Measurements from ENCODE around the gene YIF1A.
"Not testable (repeated sequence)": the region's sequence is repeated elsewhere in the genome, so short reads cannot be mapped to it uniquely, and the experiment has no call there.

The YIF1A gene

DNA sequence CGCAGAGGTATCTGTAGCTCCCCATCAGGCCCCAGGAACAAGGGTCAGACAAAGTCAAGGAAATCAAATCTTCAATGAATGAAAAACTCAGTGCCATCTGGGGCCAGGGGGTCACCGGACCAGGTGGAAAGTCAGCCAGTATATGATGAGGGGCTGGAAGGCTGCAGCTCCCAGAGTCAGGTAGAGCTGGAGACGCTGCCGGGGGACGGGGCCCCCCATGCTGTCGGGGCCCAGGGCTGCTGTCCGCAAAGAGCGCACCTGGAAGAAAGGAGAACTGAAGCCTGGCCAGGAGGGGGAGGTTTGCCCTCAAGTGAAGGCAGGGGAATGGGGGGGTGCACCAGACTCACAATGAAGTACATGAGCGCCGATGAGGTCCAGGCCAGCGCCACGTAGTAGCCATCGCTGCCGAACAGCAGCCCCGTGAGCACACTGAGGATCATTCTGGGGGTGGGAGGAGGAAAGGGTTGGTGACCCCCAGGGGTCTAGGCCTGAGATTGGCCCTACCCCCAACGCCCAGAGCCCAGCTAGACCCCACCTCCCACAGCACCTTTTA lies 4.3 kb downstream of the YIF1A start:
- no peak for DNase-seq

DNA sequence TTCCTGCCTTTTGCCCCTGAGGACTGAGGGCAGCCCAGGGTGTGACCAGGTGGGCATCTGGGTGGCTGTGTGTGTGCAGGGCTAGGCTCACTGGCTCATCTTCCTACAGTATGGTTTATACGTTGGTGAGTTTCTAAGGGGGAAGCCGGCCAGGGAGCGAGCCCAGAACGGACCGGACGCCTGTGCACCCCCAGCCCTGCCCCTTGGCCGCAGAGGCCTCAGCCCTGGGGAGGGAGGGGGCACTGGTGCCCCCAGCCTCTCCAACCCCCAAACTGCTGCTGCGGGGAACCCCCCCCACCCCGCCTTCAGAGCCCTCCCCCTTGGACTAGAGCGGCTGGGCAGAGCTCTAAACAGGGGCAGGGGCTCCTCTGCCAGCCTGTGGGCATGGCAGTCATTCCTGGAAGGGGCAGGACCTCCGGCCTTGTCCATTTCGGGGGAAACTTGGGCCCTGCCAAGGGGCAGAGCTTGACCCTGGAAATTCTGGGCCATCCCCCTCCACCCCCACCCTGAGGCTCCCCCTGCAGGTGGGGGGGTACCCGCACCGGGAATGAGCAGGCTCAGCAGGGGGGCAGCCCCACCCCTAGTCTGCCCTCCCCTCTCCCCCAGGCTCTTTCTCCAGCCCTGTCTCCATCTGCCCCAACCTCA lies 5.4 kb downstream of the YIF1A start:
- DNase-seq: no peak

DNA sequence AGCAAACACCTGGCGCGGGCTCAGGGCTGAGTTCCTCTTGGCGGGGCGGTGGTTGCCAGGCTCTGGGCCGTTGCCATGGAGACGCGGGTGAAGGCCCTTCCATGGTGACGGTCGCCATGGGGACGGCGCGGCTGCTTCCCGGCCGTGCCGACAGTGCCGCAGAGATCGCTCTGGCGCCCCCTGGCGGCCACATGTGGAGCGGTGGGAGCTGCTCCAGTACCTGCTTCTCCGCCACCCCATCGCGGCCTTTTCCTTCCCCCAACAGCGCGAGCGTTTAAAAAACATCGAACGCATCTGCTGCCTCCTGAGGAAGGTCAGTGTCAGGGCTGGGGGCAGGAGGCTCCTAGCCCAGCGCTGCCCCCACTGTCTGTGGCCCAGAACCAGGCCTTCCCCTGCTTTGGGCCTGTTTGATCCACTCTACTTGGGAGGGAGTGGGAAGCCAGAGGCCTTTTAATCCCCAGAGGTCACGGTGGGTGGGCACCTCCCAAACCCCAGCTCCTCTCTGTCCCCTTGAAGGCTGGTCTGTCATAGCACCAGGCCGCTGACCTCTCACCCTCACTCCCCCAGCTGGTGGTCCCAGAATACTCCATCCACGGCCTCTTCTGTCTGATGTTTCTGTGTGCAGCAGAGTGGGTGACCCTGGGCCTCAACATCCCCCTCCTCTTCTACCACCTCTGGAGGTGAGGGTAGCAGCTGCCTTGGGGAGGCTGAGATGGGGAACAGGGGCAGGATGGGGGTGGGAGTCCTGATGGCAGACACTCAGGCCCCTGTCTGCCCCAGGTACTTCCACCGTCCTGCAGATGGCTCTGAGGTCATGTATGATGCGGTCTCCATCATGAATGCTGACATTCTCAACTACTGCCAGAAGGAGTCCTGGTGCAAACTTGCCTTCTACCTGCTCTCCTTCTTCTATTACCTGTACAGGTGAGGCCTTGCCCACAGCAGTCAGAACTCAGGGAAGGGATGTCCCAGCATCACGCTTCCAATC lies 6.2 kb downstream of the YIF1A start:
- DNase-seq: peak; percentile 99

DNA sequence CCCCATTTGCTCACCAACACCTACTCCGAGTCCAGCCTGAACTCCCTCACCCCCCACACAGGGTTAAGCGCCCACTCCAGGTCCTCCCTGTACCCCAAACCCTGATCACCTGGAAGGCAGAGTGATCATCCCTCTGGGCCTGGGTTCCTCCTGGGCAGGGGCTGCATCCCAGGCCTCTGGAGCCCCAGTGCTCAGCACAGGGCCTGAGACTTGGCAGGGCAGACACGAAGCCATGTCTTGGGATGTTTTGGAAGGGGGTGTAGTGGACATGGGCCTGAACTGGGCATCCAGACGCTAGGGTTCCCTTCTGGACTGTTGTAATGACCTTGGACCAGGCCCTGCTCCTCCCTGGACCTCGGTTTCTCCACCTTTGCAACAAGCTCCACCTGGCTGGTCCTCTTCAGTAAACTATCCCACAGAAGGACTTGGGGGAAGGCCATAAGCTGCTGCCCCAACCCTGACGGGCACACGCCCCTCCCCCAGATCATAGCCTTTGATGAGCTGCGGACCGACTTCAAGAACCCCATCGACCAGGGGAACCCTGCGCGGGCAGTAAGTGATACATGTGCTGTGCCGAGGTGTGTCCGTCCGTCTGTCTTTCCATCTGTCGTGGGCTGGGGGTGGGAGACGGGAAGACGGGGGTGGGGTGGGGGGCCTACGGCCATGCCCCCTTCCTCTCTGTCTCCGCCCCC lies 7.0 kb downstream of the YIF1A start:
- no peak for DNase-seq

DNA sequence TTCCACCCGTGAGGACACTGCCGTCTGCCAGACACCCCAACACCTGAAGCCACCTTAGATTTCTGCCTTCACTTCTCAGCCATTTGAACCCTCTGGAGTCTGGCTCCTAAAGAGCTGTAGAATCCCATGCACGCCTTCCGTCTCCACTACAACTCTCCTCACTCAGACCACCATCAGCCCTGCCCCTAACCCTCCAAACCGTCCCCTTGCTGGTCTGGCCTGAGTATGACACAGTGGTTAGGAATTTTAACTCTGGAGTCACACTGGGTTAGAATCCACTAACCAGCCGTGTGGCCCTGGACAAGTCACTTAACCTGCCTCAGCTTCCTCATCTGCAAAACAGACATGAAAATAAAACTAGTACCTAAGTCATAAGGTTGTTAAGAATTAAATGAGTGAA lies 7.9 kb downstream of the YIF1A start:
- no peak for DNase-seq

DNA sequence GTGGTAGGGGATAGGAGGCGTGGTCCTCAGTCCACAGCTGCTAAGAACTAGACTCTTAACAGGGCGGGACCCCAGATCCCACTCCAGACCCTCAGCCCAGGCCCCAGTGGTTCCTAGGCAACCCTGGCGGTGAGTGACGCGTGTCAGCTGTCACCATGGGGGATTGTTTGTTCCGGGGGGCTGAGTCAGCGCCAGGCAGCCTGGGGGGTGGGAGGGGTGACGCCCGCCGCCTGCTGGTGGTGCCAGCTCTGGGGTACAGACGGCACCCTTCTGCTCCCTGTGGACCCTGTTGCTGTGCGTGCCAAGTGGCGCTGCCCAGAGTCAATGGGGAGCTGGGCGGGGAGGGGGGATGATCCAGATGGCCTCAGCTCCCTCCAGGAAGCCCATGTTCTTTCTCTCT lies 8.5 kb downstream of the YIF1A start:
- no peak for DNase-seq

DNA sequence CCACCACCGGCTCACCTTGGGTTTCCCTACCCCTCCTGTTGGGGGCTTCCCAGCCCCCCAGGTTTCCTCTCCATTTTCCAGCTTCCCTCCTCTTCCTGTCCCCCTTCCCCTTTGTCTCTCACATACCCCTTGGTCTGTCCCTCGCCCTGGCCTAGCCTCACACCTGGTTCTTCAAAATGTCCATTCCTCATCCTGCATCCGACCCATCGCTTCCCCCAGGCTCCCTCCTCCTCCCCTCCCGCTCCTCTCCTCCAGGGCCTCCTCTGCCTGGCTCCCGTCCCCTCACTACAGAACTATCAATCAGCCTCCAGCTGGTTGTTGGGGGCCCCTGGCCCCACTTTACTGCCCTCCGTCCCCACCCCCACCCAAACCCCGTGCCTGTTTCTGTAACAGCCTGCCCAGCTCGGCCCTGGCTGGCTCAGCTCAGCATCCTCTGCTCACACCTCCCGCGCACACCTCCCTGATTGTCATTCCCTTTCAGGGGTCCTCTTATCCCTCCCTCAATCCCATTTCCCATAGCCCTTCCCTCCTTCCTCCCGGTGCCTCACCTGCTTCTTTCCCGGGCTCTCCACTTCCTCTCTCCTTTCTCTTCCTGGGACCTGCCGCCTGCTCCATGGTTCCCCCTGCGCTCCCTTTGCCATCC lies 9.7 kb downstream of the YIF1A start:
- no peak for DNase-seq

DNA sequence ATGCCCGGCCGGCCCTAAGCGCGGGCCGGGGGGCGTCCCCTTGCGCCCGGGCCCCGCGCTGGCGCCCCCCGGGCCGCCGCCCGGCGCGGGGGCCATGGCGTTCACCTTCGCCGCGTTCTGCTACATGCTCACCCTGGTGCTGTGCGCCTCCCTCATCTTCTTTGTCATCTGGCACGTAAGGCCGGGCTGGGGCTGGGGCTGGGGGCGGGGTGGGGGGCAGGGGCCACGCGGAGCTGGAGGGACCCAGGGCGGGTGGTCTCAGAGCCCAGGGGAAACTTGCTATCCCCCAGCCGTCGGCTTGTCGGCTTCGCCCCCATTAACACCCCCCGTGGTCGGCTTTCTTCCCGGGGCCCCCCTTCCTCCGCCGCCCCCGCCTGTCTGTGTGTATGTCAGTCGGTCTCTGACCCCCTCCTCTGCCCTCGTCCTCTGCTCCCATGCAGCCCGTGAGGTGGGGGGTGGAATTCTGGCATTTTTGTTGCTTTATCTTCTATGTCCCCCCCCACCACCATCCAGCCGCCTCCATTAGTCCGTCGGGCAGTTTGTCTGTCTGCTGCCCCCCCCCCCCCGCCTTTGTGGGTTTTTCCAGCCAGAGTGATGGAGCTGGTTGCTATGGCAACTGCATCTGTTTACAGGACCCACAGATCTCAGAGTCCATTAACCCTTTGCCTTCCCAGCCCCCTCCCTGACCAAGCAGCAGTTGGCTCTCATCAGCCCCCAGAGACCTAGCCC lies 10.4 kb downstream of the YIF1A start:
- no peak for DNase-seq

DNA sequence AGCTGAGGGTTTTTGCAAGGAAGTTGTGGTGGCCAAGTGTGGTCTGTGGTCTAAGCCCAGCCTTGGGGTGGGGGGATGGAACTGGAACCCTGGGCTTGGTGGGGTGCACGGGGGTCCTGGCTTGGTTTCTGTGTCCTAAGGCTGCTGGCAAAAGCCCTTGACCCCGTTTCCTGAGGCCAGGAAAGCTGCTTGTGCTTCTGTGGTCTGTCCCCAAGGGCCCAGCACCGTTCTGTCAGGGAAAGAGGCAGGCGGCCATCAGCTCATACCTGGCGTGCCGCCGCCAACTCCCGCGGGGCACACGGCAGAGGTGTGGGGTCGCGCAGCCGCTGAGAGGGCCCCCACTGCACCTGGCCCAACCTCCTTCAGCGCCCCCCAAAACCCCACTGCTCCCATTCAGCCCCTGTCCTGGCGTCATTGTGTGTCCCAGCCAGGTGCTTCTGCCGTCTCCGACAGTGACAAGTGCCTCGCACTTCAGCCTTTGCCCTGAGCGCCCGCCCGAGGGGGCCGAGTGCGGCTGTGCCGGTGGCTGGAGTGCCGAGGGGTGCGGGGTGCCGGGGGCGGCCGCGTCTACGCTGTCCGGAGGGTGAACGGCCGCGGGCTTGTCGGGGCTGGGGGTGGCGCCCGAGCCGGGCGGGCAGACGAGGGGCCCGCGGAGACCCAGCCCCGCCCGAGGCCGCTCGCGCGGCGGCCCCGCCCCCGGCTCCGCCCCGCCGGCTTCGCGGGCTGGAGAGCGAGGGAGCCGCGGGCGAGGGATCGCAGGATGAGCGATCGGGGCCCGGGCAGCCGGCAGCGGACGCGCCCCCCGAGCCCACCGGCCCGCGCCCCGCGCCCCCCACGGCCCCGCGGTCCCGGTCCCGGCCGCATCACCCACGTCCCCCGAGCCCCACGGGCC lies 11.2 kb downstream of the YIF1A start, which contains the start of gene CNIH2:
TSS of gene CNIH2 (plus strand) at position 705 of the 892 bp plus-strand sequence. CDS start 282 bp downstream, outside the sequence.
- peak; percentile 49 to 65 for DNase-seq

DNA sequence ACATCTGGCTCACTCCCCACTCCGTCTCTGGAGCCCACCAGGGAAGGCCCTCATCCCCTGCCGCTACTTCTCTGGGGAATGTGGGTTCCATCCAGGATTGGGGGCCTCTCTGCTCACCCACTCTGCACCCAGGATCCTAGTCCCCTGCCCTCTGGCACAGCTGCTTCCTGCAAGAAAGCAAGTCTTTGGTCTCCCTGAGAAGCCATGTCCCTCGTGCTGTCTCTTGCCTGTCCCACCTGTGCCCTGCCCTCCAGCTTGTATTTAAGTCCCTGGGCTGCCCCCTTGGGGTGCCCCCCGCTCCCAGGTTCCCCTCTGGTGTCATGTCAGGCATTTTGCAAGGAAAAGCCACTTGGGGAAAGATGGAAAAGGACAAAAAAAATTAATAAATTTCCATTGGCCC lies 11.9 kb downstream of the YIF1A start:
- not testable (repeated sequence) for DNase-seq

DNA sequence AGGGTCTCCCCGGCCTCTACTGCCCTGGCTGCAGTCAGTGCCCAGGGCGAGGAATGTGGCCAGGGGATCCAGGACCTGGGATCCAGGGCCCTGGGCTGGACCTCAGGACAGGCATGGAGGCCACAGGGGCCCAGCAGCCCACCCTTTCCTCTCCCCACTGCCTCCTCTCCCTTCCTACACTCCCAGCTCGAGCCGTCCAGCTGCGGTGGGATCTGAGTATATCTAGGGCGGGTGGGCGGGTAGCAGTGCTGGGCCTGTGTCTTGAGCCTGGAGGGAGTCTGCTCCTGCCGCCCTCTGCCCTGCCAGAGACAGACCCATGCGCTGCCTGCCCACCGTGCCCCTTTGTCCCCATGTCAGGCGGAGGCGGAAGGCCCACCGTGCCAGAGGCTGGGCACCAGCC lies 12.3 kb downstream of the YIF1A start:
- DNase-seq: not testable (repeated sequence)

DNA sequence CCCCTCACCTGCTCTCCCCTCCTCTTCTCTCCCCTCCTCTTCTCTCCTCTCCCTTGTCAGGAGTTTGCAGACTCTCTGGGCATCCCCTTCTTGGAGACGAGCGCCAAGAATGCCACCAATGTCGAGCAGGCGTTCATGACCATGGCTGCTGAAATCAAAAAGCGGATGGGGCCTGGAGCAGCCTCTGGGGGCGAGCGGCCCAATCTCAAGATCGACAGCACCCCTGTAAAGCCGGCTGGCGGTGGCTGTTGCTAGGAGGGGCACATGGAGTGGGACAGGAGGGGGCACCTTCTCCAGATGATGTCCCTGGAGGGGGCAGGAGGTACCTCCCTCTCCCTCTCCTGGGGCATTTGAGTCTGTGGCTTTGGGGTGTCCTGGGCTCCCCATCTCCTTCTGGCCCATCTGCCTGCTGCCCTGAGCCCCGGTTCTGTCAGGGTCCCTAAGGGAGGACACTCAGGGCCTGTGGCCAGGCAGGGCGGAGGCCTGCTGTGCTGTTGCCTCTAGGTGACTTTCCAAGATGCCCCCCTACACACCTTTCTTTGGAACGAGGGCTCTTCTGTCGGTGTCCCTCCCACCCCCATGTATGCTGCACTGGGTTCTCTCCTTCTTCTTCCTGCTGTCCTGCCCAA lies 12.8 kb downstream of the YIF1A start:
- no peak for DNase-seq

DNA sequence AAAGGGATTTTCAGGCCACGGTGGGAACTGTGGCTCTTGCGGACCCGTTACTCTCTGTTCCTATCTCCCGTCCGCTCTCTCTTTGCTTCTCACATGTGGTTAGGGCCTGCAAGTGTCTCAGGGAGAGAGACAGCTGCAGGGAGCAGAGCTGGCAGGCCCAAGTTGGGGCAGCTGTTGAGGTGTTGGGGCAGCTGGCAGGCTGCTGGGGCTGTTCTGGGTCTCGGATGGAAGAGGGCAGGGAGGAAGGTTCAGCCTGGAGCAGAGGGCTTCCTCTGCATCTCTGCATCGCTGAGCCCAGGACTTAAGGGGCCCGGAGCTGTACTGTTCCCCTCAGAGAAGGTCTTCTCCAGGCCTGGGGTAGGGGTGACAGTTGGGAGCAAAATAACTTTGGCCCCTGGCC lies 13.5 kb downstream of the YIF1A start:
- DNase-seq: no peak

DNA sequence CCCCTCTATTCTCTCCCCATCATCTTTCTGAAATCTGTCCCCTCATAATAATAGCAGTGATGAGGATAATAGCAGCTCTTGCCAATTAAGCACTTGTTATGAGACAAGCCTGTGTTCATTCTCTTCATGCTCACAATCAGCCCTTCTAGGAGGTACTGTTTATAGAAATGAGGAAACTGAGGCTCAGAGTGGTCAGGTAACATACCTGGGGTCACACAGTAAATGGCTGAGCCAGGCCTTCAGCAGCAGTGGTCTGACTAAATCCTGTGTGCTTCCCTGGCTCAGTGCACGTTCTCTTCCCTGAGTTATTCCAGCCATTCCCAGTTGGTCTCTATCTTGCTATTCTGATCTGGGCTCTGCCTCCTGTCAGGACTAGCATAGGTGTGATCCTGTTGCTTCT lies 14.7 kb downstream of the YIF1A start:
- no peak for DNase-seq

DNA sequence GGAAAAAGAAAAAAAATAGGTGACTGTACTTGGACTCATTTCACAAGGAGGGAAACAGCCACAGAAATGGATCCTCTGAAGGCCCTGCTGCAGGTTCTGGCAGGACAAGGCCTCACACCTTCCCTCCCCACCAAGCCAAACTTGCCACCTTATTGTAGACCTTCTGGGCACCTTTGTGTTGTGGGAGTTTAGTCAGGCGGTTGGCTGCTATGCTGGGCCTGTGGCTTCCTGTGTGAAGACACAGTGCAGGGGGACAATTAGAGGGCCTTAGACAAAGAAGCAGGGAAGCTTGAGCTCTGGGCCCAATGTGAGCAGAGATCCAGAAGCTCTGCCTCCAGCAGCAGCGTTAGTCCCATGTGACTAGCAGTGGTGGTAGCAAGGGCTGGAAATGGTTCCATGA lies 16.3 kb downstream of the YIF1A start:
- no peak for DNase-seq

DNA sequence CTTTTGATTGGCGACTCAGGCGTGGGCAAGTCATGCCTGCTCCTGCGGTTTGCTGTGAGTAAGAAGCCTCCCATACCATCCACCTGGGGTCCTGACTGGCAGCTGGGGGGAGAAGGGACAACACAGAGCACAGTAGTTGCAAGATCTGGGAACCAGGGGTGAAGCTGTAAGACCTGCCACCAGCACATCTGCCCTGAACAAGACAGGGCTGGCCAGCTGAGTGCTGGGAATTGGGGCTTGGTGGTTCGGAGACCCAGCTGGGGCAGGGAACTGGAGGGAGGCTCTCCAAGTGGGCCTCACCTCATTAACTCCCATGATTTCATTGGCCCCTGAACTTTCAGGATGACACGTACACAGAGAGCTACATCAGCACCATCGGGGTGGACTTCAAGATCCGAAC lies 17.1 kb downstream of the YIF1A start:
- DNase-seq: no peak

DNA sequence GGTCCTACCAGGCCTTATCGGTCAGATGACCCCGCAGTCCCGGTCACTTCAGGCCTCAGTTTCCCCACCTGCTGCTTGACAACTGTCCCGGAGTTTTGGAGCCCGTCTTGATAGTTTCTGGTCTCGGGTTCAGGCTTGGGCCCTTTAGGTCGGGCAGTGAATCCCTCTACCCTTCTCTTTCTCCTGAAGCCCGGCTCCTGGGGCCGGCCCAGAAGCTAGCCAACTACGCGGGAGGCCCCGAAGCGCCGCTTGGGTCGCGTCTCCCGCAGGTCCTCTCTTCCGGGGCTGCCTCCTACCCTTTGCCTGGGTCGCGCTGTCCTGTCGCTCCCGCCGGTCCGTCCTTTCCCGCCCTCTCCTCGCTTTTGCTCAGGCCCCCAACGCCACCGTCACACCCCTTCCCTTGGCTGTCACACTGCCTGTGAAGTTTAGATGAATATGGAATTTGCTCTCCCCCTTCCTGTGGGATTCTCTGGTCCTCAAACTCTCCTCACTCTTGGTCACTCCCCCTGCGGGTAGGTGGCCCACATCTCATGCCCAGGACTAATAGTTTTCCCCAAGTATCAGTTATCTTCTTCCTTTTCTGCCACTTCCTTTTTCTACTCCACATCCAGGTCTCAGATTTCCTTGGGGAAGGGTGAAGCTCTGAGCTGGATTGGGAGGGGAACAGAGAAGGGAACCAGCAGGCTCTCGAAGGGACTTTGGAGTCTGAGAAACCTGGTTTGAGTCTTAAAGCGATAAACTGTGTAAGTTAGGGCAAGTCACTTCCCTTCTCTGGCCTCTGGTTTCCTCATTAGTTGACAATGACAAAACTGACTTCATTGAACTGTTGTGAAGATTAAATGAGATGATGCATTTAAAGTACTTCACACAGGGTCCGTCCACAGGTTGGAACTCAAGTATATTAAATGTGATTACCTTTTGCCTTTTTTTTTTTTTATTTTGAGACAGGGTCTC lies 19.7 kb downstream of the YIF1A start:
- peak in 1 of 2 donors; percentile 34 for DNase-seq

DNA sequence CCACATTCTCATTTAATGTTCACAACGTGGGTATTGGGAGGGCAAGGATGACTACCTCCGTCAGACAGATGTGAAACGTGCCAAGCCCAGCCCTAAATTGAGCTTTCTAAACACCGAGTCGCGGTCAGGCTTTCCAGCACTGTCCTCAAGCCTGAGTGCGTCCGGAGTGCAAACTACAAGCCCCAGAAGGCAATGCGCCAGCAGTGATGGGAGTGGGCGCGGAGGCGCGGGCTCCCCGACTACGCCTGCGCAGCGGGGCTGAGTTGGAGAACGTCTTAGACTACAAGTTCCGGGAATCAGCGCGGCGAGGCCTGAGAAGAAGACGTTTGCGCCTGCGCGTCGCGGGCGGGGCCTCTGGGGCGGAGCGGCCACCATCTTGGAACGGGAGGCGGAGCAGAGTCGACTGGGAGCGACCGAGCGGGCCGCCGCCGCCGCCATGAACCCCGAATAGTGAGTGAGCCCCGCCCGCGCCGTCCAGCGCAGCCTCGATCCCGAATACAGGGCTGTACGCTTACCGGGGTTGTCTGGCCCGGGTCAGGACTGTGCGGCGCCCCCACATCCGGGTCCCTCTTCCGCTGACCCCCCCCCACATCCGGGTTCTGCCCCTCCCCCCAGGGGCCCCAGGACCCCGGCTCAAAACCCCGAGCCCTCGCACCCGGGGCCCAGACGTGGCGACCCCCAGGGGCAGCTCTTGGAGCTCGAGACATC lies 20.5 kb downstream of the YIF1A start, which contains the start of gene RAB1B:
TSS of gene RAB1B (plus strand) at position 396 of the 708 bp plus-strand sequence. CDS start at position 437, 41 bp downstream.
- DNase-seq: peak; percentile 100

Data from stimulated activated CD4-positive, alpha-beta T cell treated with anti-CD3 and anti-CD28 coated beads, Interleukin-2, amount 100 ng/mL, for 24 hours (primary cell).